HG03097 (cell line): ENCODE results near the gene CEP164.

Source experiments
- ATAC-seq: cut with Tn5 transposase; IDR thresholded peaks from one replicate; pipeline ENCODE4 v1.9.1; 2021; ENCODE audit not compliant: unreplicated experiment, low FRiP score

Gene CEP164

GRCh38 chr11:117417856-117418255 is 90.2 kb downstream of the CEP164 start:
- no peak for ATAC-seq

- no peak for ATAC-seq
Measured at GRCh38 chr11:117418737-117419481, 91.3 kb downstream of the CEP164 start.

GRCh38 chr11:117419482-117420142 is 92.0 kb downstream of the CEP164 start:
- ATAC-seq, result no peak

GRCh38 chr11:117420143-117420485 is 92.5 kb downstream of the CEP164 start:
- ATAC-seq, result no peak

- ATAC-seq, result no peak
Measured at GRCh38 chr11:117420598-117420997, 92.9 kb downstream of the CEP164 start.

- no peak for ATAC-seq
Measured at GRCh38 chr11:117421041-117421440, 93.4 kb downstream of the CEP164 start.

GRCh38 chr11:117421476-117421875 is 93.8 kb downstream of the CEP164 start:
- no peak for ATAC-seq

- no peak for ATAC-seq
Measured at GRCh38 chr11:117423046-117423575, 95.5 kb downstream of the CEP164 start.

- no peak for ATAC-seq
Measured at GRCh38 chr11:117424781-117425180, 97.1 kb downstream of the CEP164 start.

- ATAC-seq, result no peak
Measured at GRCh38 chr11:117425679-117426296, 98.1 kb downstream of the CEP164 start.

- ATAC-seq, result no peak
Measured at GRCh38 chr11:117426297-117426685, 98.6 kb downstream of the CEP164 start.

GRCh38 chr11:117426941-117427340 is 99.3 kb downstream of the CEP164 start:
- ATAC-seq, result no peak

GRCh38 chr11:117427356-117427874 is 99.8 kb downstream of the CEP164 start:
- ATAC-seq, result no peak

GRCh38 chr11:117428186-117428855 is 100.7 kb downstream of the CEP164 start:
- no peak for ATAC-seq

GRCh38 chr11:117428856-117429229 is 101.2 kb downstream of the CEP164 start:
- no peak for ATAC-seq

- ATAC-seq, result no peak
Measured at GRCh38 chr11:117430293-117430955, 102.8 kb downstream of the CEP164 start.

- ATAC-seq, result no peak
Measured at GRCh38 chr11:117431436-117431835, 103.8 kb downstream of the CEP164 start.

GRCh38 chr11:117433717-117434116 is 106.1 kb downstream of the CEP164 start:
- no peak for ATAC-seq

- ATAC-seq, result no peak
Measured at GRCh38 chr11:117434481-117434880, 106.8 kb downstream of the CEP164 start.

GRCh38 chr11:117435326-117435725 is 107.7 kb downstream of the CEP164 start:
- no peak for ATAC-seq
